GM12878 (cell line): ENCODE data around the gene CD2BP2. TPM values are rescaled to one million over a fixed set of nuclear protein-coding genes. Genes with fewer than 3 reads are reported as not detected.
"Not testable (repeated sequence)": the region's sequence is repeated elsewhere in the genome, so short reads cannot be mapped to it uniquely, and the experiment has no call there.

Experiments
- ATAC-seq: fragments of 200-7000 bp; cut with Tn5 transposase; 3 replicates; pipeline ENCODE4 v1.9.1; 2020; ENCODE audit warnings: mild to moderate bottlenecking, moderate library complexity
- BruUV-seq: library from RNA; stranded (reverse); fragments of 400-500 nt; replicated peaks from 2 replicates; lab custom pipeline; 2021; lab: Mats Ljungman, UMichigan
- CTCF ChIA-PET: fragments of 300-600 bp; sonication (Branson Sonifier 250); formaldehyde crosslinking; extraction: SDS; loops from one replicate; lab custom pipeline; 2021; ENCODE audit warnings: inconsistent platforms; lab: Yijun Ruan, JAX
- POLR2A ChIA-PET: fragments of 350-600 bp; formaldehyde crosslinking; extraction: SDS; loops from one replicate; lab custom pipeline; 2021; ENCODE audit warnings: inconsistent platforms; lab: Charles Lee
- RAD21 ChIA-PET: fragments of 300-600 bp; sonication (Branson Sonifier 250); formaldehyde crosslinking; loops from one replicate; lab custom pipeline; 2023; ENCODE audit warnings: antibody characterized with exemption; ENCODE audit not compliant: unreplicated experiment; lab: Charles Lee
- SMC1A ChIA-PET: fragments of 300-600 bp; sonication (Branson Sonifier 250); formaldehyde crosslinking; loops from one replicate; lab custom pipeline; 2023; ENCODE audit not compliant: unreplicated experiment, uncharacterized antibody; lab: Charles Lee
- DNase-seq: peaks from one replicate; pipeline ENCODE4 v3.0.0-alpha.2; 2011; ENCODE audit warnings: low read depth, low spot score
- FAIRE-seq: peaks from 3 replicates; lab custom pipeline; 2011; peaks lifted over from hg19 to GRCh38; lab: Jason Lieb, UNC
- H2AFZ ChIP-seq: 2 replicates; pipeline ENCODE4 v1.6.0; 2011; ENCODE audit warnings: low read depth, low read length, control low read depth; ENCODE audit not compliant: control insufficient read depth
- H3K27ac ChIP-seq: 2 replicates; pipeline ENCODE4 v1.5.1; 2011; ENCODE audit warnings: control low read depth; ENCODE audit not compliant: control insufficient read depth, insufficient read depth
- H3K27me3 ChIP-seq, 2 experiments: replicated peaks in 1 of 2; 2 replicates each; pipeline versions ENCODE4 v1.6.0 to v1.6.1; 2011; ENCODE audit warnings: low read length in 1 of 2; ENCODE audit not compliant: control insufficient read depth in 2 of 2, insufficient read depth in 2 of 2
- H3K36me3 ChIP-seq, 2 experiments: 2 replicates each; pipeline ENCODE4 v1.5.1; 2011; ENCODE audit warnings: low read length in 1 of 2; ENCODE audit not compliant: control insufficient read depth in 2 of 2, insufficient read depth in 2 of 2
- H3K4me1 ChIP-seq: 2 replicates; pipeline ENCODE4 v1.6.1; 2011; ENCODE audit warnings: mild to moderate bottlenecking, low read length, moderate library complexity, mixed read lengths; ENCODE audit not compliant: control insufficient read depth, insufficient read depth
- H3K4me2 ChIP-seq: 2 replicates; pipeline ENCODE4 v1.6.0; 2011; ENCODE audit warnings: control low read depth; ENCODE audit not compliant: control insufficient read depth, insufficient read depth
- H3K4me3 ChIP-seq: fragments of 200-600 bp; sonication (generic); 2 replicates; pipeline ENCODE4 v1.5.1; 2016
- H3K79me2 ChIP-seq: 2 replicates; pipeline ENCODE4 v1.6.0; 2011; ENCODE audit warnings: low read length; ENCODE audit not compliant: control insufficient read depth, insufficient read depth
- H3K9ac ChIP-seq: 2 replicates; pipeline ENCODE4 v1.8.0; 2011; ENCODE audit warnings: low read length, control low read depth, mixed read lengths; ENCODE audit not compliant: control insufficient read depth, insufficient read depth
- H3K9me3 ChIP-seq: replicated peaks from 3 replicates; pipeline ENCODE4 v1.5.1; 2011; ENCODE audit warnings: mild to moderate bottlenecking, low read length; ENCODE audit not compliant: control insufficient read depth, insufficient read depth
- H4K20me1 ChIP-seq: 2 replicates; pipeline ENCODE4 v1.6.0; 2011; ENCODE audit not compliant: control insufficient read depth, insufficient read depth
- RBBP5 ChIP-seq: fragments of 200-600 bp; sonication (generic); conservative IDR thresholded peaks from 2 replicates; pipeline ENCODE4 v1.6.1; 2016
- RUNX3 ChIP-seq: IDR thresholded peaks from 2 replicates; pipeline ENCODE4 v1.6.1; 2012; ENCODE audit warnings: low read length, inconsistent platforms
- WGBS: methylation state at CpG from one replicate; pipeline ENCODE4 v1.1.6; 2016; ENCODE audit warnings: low lambda C conversion rate; ENCODE audit not compliant: insufficient replicate concordance, insufficient coverage; ENCODE audit errors: missing lambda C conversion rate; 5-methylcytosine and 5-hydroxymethylcytosine counted together
- in situ Hi-C: fragments of 300-500 bp; cut with MboI; formaldehyde crosslinking; loops from 9 replicates; pipeline ENCODE4 v1.14.3; 2018; ENCODE audit warnings: mixed read lengths
- intact Hi-C: fragments of 100-400 bp; cut with micrococcal nuclease; formaldehyde crosslinking; loops from one replicate; pipeline ENCODE4 v1.14.2; 2022; ENCODE audit not compliant: unreplicated experiment
- polyA plus RNA-seq, 11 experiments: library from polyadenylated mRNA; depleted of rRNA in 4 of 11; unstranded in 6 of 11; stranded (reverse) in 5 of 11; fragments of >200 nt; fragmentation: Nextera tagmentation in 4 of 11; fragmentation: Illumina TruSeq in 1 of 11; extraction: Ambion mirVana in 4 of 11; extraction: Trizol in 1 of 11; gene quantifications; 1 replicate in 1 of 11; 2 replicates in 10 of 11; pipeline versions ENCODE4 v1.2.1 to v1.2.3, GENCODE V29; 2011 to 2016; ENCODE audit warnings: inconsistent platforms in 2 of 11, missing spikeins in 2 of 11, low read depth in 1 of 11
- total RNA-seq, 4 experiments: library from RNA; depleted of rRNA in 3 of 4; stranded (reverse); fragments of >200 nt in 3 of 4; fragmentation: Illumina TruSeq in 1 of 4; extraction: Trizol in 1 of 4; gene quantifications; 2 replicates each; pipeline versions ENCODE4 v1.2.1 to v1.2.3, GENCODE V29; 2013 to 2021
- TF ChIP-seq, protein P1 (sequence below): fragments of 450-650 bp; IDR thresholded peaks from 2 replicates; pipeline ENCODE4 v1.6.1; 2017; ENCODE audit warnings: low read depth, mild to moderate bottlenecking, moderate library complexity
- TF ChIP-seq, protein P2 (sequence below): fragments of 150-350 bp; IDR thresholded peaks from 2 replicates; pipeline ENCODE4 v1.6.1; 2016; ENCODE audit warnings: low read depth, low read length

CD2BP2 gene
- total and polyA plus RNA-seq, 10 of the 15 experiments (the other 5 are each of a cell fraction or from before 2014, with no cell fraction given), result 3.3 to 47.9 (median 31.8) TPM

DNA sequence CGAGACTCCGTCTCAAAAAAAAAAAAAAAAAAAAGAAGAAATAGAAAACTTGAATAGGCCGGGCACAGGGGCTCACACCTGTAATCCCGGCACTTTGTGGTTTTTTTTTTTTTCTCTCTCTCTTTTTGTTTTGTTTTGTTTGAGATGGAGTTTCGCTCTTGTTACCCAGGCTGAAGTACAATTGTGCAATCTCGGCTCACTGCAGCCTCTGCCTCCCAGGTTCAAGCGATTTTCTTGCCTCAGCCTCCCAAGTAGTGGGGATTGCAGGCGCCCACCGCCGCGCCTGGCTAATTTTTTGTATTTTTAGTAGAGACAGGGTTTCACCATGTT is 11.7 kb downstream of the CD2BP2 start:
- DNase-seq, H3K36me3 ChIP-seq, BruUV-seq, FAIRE-seq, in situ Hi-C loops, H3K4me2 ChIP-seq, H4K20me1 ChIP-seq, H3K27ac ChIP-seq, H2AFZ ChIP-seq, H3K9ac ChIP-seq, H3K9me3 ChIP-seq, ATAC-seq, CTCF ChIA-PET, RAD21 ChIA-PET, H3K79me2 ChIP-seq, H3K27me3 ChIP-seq, H3K4me3 ChIP-seq, H3K4me1 ChIP-seq, intact Hi-C loops: not testable (repeated sequence)
- TF ChIP-seq RUNX3, result peak; percentile 40
- 88% methylated on average over 6 of the region's 11 CpGs for WGBS
- ChIA-PET SMC1A (interaction anchor here (0.6 kb wide), 1 partner anchor 246 kb away, joined by 3 read pairs; no protein-coding TSS in a partner anchor), POLR2A (interaction anchor here (0.7 kb wide), 3 partner anchors 104 to 281 kb away, joined by 3 to 6 read pairs (median 5); no protein-coding TSS in a partner anchor)

DNA sequence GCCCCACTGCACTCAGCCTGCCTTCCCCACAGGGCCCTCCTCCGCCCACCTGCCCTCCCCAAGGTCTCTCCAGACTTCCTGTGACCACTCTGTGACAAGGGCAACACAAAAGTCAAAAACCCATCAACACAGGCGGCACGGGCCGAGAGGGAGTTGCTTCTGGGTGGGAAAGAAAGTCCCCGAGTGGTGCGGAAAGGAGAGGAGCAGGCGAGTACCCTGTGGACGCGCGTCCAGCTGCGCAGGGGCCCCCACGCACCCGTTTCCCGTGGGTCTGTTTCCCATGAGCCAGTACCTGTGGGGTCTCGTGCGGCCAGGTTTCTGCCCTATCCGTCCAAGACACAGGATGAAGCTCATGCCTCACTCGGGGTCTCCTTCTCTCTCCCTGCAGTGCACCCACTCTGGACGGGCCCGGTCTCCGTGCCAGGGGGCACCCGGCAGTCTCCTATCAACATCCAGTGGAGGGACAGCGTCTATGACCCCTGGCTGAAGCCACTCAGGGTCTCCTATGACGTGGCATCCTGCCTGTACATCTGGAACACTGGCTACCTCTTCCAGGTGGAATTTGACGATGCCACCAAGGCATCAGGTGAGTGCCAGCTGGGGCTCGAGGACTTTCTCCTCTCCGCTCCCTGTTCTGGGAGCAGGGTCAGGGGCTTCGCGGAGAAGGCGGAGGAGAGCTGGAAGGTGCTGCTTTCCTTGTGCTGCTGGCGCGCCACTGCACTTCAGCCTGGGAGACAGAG is 12.2 kb downstream of the CD2BP2 start:
- Histone ChIP-seq H2AFZ (no peak overlapping the region), H3K79me2 (no peaks in the 10 kb centered on the region), H3K27ac (no peak overlapping the region), H3K4me1 (no peaks in the 10 kb centered on the region), H3K27me3 (no peaks in the 10 kb centered on the region), H3K9ac (no peak overlapping the region), H3K9me3 (no peaks in the 10 kb centered on the region), H3K4me2 (no peak overlapping the region), H3K4me3 (no peak overlapping the region), H4K20me1 (no peaks in the 10 kb centered on the region), H3K36me3 (no peaks in the 10 kb centered on the region)
- ATAC-seq, result no peak
- no TSS peak for BruUV-seq
- WGBS, result 82% methylated on average over 30 of the region's 32 CpGs
- FAIRE-seq, result no peak
- intact Hi-C loops, result no loop called here
- ChIA-PET CTCF (no interaction called here), POLR2A (interaction anchor here (0.7 kb wide), 1 partner anchor 280 kb away, joined by 3 read pairs; no protein-coding TSS in a partner anchor), RAD21 (no interaction called here), SMC1A (interaction anchor here (0.6 kb wide), 1 partner anchor 246 kb away, joined by 3 read pairs; no protein-coding TSS in a partner anchor)
- no peak for DNase-seq
- in situ Hi-C loops, result no loop called here
- TF ChIP-seq, protein P1, sequence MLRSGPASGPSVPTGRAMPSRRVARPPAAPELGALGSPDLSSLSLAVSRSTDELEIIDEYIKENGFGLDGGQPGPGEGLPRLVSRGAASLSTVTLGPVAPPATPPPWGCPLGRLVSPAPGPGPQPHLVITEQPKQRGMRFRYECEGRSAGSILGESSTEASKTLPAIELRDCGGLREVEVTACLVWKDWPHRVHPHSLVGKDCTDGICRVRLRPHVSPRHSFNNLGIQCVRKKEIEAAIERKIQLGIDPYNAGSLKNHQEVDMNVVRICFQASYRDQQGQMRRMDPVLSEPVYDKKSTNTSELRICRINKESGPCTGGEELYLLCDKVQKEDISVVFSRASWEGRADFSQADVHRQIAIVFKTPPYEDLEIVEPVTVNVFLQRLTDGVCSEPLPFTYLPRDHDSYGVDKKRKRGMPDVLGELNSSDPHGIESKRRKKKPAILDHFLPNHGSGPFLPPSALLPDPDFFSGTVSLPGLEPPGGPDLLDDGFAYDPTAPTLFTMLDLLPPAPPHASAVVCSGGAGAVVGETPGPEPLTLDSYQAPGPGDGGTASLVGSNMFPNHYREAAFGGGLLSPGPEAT, result no peak
- TF ChIP-seq, protein P2, sequence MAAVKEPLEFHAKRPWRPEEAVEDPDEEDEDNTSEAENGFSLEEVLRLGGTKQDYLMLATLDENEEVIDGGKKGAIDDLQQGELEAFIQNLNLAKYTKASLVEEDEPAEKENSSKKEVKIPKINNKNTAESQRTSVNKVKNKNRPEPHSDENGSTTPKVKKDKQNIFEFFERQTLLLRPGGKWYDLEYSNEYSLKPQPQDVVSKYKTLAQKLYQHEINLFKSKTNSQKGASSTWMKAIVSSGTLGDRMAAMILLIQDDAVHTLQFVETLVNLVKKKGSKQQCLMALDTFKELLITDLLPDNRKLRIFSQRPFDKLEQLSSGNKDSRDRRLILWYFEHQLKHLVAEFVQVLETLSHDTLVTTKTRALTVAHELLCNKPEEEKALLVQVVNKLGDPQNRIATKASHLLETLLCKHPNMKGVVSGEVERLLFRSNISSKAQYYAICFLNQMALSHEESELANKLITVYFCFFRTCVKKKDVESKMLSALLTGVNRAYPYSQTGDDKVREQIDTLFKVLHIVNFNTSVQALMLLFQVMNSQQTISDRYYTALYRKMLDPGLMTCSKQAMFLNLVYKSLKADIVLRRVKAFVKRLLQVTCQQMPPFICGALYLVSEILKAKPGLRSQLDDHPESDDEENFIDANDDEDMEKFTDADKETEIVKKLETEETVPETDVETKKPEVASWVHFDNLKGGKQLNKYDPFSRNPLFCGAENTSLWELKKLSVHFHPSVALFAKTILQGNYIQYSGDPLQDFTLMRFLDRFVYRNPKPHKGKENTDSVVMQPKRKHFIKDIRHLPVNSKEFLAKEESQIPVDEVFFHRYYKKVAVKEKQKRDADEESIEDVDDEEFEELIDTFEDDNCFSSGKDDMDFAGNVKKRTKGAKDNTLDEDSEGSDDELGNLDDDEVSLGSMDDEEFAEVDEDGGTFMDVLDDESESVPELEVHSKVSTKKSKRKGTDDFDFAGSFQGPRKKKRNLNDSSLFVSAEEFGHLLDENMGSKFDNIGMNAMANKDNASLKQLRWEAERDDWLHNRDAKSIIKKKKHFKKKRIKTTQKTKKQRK, result no peak
- no peak for TF ChIP-seq RBBP5
